ENCODE results near the gene PXK.
"Not testable (repeated sequence)": the region's sequence is repeated elsewhere in the genome, so short reads cannot be mapped to it uniquely, and the experiment has no call there.

The PXK gene

GRCh38 chr3:58332575-58333188 lies at the start of gene PXK:
PXK (plus strand) TSS chr3:58332892; CDS start chr3:58332989, 97 bp downstream.
- DNase-seq = peak; percentile 37 to 71

GRCh38 chr3:58285334-58285733 lies 47.4 kb upstream of the PXK start:
- DNase-seq = no peak

GRCh38 chr3:58287354-58287753 lies 45.3 kb upstream of the PXK start:
- no peak for DNase-seq

GRCh38 chr3:58288011-58288728 lies 44.5 kb upstream of the PXK start:
- no peak for DNase-seq

DNA sequence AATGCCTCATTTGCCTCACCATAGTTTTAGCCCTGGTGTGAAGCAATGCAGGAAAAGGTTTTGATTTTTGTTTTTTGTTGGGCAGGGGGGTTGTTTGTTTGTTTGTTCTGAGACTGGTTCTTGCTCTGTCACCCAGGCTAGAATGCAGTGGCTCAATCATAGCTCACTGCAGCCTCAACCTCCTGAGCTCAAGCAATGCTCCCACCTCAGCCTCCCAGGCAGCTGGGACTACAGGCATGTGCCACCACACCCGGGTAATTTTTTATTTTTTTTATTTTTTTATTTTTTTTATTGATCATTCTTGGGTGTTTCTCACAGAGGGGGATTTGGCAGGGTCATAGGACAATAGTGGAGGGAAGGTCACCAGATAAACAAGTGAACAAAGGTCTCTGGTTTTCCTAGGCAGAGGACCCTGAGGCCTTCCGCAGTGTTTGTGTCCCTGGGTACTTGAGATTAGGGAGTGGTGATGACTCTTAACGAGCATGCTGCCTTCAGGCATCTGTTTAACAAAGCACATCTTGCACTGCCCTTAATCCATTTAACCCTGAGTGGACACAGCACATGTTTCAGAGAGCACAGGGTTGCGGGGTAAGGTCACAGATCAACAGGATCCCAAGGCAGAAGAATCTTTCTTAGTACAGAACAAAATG lies 43.6 kb upstream of the PXK start:
- DNase-seq = not testable (repeated sequence)

DNA sequence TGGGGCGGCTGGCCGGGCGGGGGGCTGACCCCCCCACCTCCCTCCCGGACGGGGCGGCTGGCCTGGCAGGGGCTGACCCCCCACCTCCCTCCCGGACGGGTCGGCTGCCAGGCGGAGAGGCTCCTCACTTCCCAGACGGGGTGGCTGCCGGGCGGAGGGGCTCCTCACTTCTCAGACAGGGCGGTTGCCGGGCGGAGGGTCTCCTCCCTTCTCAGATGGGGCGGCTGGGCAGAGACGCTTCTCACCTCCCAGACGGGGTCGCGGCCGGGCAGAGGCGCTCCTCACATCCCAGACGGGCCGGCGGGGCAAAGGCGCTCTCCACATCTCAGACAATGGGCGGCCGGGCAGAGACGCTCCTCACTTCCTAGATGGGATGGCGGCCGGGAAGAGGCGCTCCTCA lies 42.2 kb upstream of the PXK start:
- not testable (repeated sequence) for DNase-seq

- no peak for DNase-seq
Measured at GRCh38 chr3:58291671-58292338, 40.9 kb upstream of the PXK start.

DNA sequence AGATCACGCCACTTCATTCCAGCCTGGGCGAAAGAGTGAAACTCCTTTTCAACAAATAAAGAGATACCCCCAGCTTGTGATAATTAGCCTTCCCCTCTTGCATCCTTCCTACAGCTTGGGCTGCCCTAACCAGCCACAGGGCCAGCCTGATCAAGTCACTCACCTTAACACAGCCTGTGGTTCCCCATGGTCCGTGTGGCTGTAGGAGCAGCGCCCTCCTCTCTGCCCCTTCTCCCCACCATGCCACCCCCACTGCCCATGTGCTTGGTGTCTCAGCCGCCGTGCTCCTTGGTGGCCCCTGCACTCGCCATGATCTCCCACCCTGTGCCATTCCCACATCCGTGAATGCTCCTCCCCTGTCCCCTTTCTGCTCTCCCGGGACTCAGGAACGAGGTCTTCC lies 39.8 kb upstream of the PXK start:
- DNase-seq = no peak

GRCh38 chr3:58293516-58293915 lies 39.2 kb upstream of the PXK start:
- DNase-seq = no peak

GRCh38 chr3:58296269-58296668 lies 36.4 kb upstream of the PXK start:
- no peak for DNase-seq

GRCh38 chr3:58296843-58297242 lies 35.8 kb upstream of the PXK start:
- no peak for DNase-seq

DNA sequence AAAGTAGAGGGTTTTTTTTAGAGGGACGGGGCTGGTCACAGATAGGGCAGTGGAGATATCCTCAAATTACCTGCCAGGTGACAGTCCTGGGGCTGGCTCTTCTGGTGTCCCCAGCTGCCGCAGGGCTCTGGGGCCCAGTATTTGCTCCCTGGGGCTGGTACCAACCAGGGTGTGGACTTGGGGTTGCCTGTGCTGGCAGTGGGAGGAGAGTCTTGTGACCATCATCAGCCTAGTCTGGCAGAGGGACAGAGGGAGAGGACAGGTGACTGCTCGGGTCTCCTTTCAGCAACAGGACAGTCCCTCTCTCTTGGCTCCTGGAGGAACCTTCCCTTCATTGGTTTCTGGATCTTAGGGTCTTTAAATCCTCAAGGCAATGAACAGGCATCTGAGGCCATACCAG lies 34.5 kb upstream of the PXK start:
- no peak for DNase-seq

DNA sequence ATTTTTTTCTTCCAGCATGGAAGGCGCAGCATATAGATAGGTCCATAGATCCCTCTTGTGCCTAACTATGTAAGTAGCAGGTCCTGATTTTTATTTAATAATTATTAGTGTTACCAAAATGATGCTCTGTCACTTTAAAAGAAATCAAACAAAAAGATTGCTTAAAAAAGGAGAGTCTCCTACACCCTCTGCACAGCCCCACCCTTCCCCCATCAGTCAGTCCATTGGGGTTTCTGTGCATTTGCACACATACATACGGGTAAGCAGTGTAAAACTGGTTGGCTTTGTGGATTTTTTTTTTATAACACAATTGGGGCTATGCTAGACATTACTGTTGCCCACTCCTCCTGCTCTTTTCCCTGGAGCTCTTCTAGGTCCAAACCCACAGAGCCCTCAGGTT lies 33.6 kb upstream of the PXK start:
- DNase-seq = no peak

- DNase-seq = no peak
Measured at GRCh38 chr3:58299839-58300516, 32.7 kb upstream of the PXK start.

GRCh38 chr3:58305882-58306711 lies 26.6 kb upstream of the PXK start, which contains the start of the genes HTD2 and RPP14:
HTD2 (plus strand) TSS chr3:58306520; CDS start chr3:58317614, 11,094 bp downstream.
RPP14 (plus strand) TSS chr3:58306245; CDS start chr3:58310330, 4,085 bp downstream.
- peak; percentile 90 to 94 for DNase-seq

GRCh38 chr3:58307639-58308215 lies 25.0 kb upstream of the PXK start:
- peak in 1 of 2 experiments; percentile 19 for DNase-seq

DNA sequence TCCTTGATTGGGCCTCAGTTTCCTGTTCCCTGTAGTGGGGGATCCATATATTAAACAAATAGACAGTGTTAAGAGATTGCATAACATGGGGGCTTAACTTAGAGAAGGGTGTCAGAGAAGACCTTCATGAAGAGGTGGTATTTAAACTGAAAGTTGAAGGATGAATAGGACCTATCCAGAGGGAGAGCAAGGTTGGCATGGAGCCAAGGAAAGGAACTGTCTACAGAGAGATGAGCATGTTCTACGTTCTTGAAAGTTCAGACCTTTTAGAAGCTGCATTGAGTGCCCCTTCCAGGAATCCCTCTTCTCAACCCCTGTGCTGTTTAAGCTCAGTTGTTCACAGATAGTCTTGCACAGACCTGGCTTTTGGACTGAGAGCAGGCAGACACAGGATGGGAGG lies 24.0 kb upstream of the PXK start:
- no peak for DNase-seq

- no peak for DNase-seq
Measured at GRCh38 chr3:58317811-58318210, 14.9 kb upstream of the PXK start.

- DNase-seq = no peak
Measured at GRCh38 chr3:58321791-58322190, 10.9 kb upstream of the PXK start.

- no peak for DNase-seq
Measured at GRCh38 chr3:58322793-58323192, 9.9 kb upstream of the PXK start.
